GM23248 (cell line): ENCODE measurements around the gene SF3B2. TPM values are rescaled to one million over a fixed set of nuclear protein-coding genes. Genes with fewer than 3 reads are reported as not detected.

Experiments
- DNase-seq: peaks from one replicate; pipeline ENCODE4 v3.0.0-alpha.2; 2015
- H2AFZ ChIP-seq: fragments of 200-600 bp; sonication (generic); 2 replicates; pipeline ENCODE4 v1.6.1; 2016; ENCODE audit warnings: antibody characterized with exemption
- H3F3A ChIP-seq: fragments of 200-600 bp; sonication (generic); 2 replicates; pipeline ENCODE4 v1.6.1; 2016; ENCODE audit warnings: mild to moderate bottlenecking, antibody characterized with exemption, mixed run types; ENCODE audit not compliant: insufficient read depth
- H3K27ac ChIP-seq: fragments of 200-600 bp; sonication (generic); 2 replicates; pipeline ENCODE4 v1.5.1; 2016; ENCODE audit warnings: mild to moderate bottlenecking
- H3K27me3 ChIP-seq: fragments of 200-600 bp; sonication (generic); replicated peaks from 2 replicates; pipeline ENCODE4 v1.6.1; 2016; ENCODE audit warnings: mild to moderate bottlenecking; ENCODE audit not compliant: insufficient read depth
- H3K36me3 ChIP-seq: fragments of 200-600 bp; sonication (generic); 2 replicates; pipeline ENCODE4 v1.6.1; 2016; ENCODE audit warnings: low read depth, mild to moderate bottlenecking
- H3K4me1 ChIP-seq: fragments of 200-600 bp; sonication (generic); 2 replicates; pipeline ENCODE4 v1.6.1; 2016; ENCODE audit warnings: mild to moderate bottlenecking; ENCODE audit not compliant: insufficient read depth
- H3K4me2 ChIP-seq: fragments of 200-600 bp; sonication (generic); one replicate; pipeline ENCODE4 v1.6.1; 2016; ENCODE audit warnings: mild to moderate bottlenecking; ENCODE audit not compliant: unreplicated experiment
- H3K4me3 ChIP-seq: fragments of 200-600 bp; sonication (generic); 2 replicates; pipeline ENCODE4 v1.5.1; 2016; ENCODE audit warnings: mild to moderate bottlenecking
- H3K79me2 ChIP-seq: fragments of 200-600 bp; sonication (generic); 2 replicates; pipeline ENCODE4 v1.6.1; 2016; ENCODE audit warnings: mild to moderate bottlenecking; ENCODE audit not compliant: insufficient read depth
- H3K9ac ChIP-seq: fragments of 200-600 bp; sonication (generic); 2 replicates; pipeline ENCODE4 v1.6.1; 2016; ENCODE audit warnings: mild to moderate bottlenecking
- H3K9me2 ChIP-seq: fragments of 200-600 bp; sonication (generic); 2 replicates; pipeline ENCODE4 v1.6.1; 2016; ENCODE audit warnings: mixed run types, mild to moderate bottlenecking, moderate library complexity; ENCODE audit not compliant: insufficient read depth
- H3K9me3 ChIP-seq: fragments of 200-600 bp; sonication (generic); one replicate; pipeline ENCODE4 v1.6.1; 2017; ENCODE audit warnings: low read depth
- H4K20me1 ChIP-seq: fragments of 200-600 bp; sonication (generic); 2 replicates; pipeline ENCODE4 v1.6.0; 2016; ENCODE audit not compliant: insufficient read depth
- EZH2 ChIP-seq: fragments of 200-600 bp; sonication (generic); IDR thresholded peaks from 2 replicates; pipeline ENCODE4 v1.6.1; 2018; ENCODE audit warnings: antibody characterized with exemption, mild to moderate bottlenecking; ENCODE audit not compliant: insufficient read depth, poor library complexity, severe bottlenecking
- EZH2phosphoT487 ChIP-seq: fragments of 200-600 bp; sonication (generic); IDR thresholded peaks from 2 replicates; pipeline ENCODE4 v1.6.1; 2018; ENCODE audit warnings: antibody characterized with exemption, moderate library complexity, mild to moderate bottlenecking, low read depth; ENCODE audit not compliant: insufficient read depth
- WGBS, 2 experiments: methylation state at CpG; one replicate each; pipeline ENCODE4 v1.1.6; 2015 to 2017; ENCODE audit warnings: low lambda C conversion rate in 2 of 2, low coverage in 1 of 2; ENCODE audit errors: missing lambda C conversion rate in 2 of 2; 5-methylcytosine and 5-hydroxymethylcytosine counted together
- in situ Hi-C: fragments of 300-500 bp; cut with MboI; formaldehyde crosslinking; loops from 2 replicates; pipeline ENCODE4 v1.15.0; 2020
- polyA plus RNA-seq: library from polyadenylated mRNA; unstranded; fragments of >200 nt; fragmentation: Nextera tagmentation; extraction: Ambion mirVana; gene quantifications from 2 replicates; pipeline ENCODE4 v1.2.1, GENCODE V29; 2016
- total RNA-seq: library from RNA; depleted of rRNA; stranded (reverse); fragments of >200 nt; shearing (Covaris generic); gene quantifications from 2 replicates; pipeline ENCODE4 v1.2.3, GENCODE V29; 2014

SF3B2 gene
- total and polyA plus RNA-seq, 2 experiments from 2014 or later = 117 to 152 TPM

- peaks cover 28% of the 10 kb centered on the region for H3K4me1 ChIP-seq
- in situ Hi-C loops = no loop called here
- peak overlapping the region; percentile 29 for H3K4me2 ChIP-seq
- peak overlapping the region; percentile 74 for H3K27ac ChIP-seq
- no peaks in the 10 kb centered on the region for H4K20me1 ChIP-seq
- H3F3A ChIP-seq = no peaks in the 10 kb centered on the region
- no peaks in the 10 kb centered on the region for H3K27me3 ChIP-seq
- no peaks in the 10 kb centered on the region for H3K9me3 ChIP-seq
- H2AFZ ChIP-seq = peak overlapping the region; percentile 31
- WGBS, 2 experiments = 24 to 37% methylated on average over 7 of the region's 7 CpGs
- no peaks in the 10 kb centered on the region for H3K79me2 ChIP-seq
- peak overlapping the region; percentile 37; the same call in 1 of the 2 replicates for H3K9ac ChIP-seq
- H3K4me3 ChIP-seq = no peak overlapping the region
- H3K9me2 ChIP-seq = no peaks in the 10 kb centered on the region
- no peak for TF ChIP-seq EZH2phosphoT487
- no peak for TF ChIP-seq EZH2
- H3K36me3 ChIP-seq = no peaks in the 10 kb centered on the region
- DNase-seq = peak; percentile 61
Measured at GRCh38 chr11:66015454-66015881, 36.7 kb upstream of the SF3B2 start.

- WGBS, 2 experiments = 72 to 74% methylated on average over 16 of the region's 18 CpGs
Measured at GRCh38 chr11:66015936-66016792, 36.0 kb upstream of the SF3B2 start.

GRCh38 chr11:66016793-66017177 lies 35.4 kb upstream of the SF3B2 start:
- in situ Hi-C loops = no loop called here
- 84 to 85% methylated on average over 9 to 10 of the region's 10 CpGs for WGBS, 2 experiments
- DNase-seq = no peak

More at GRCh38 chr11:66015936-66016792, 36.0 kb upstream of the SF3B2 start:
- peaks cover 35% of the 10 kb centered on the region for H3K4me1 ChIP-seq
- no peak overlapping the region for H3K4me3 ChIP-seq
- H3K36me3 ChIP-seq = no peaks in the 10 kb centered on the region
- no peaks in the 10 kb centered on the region for H3K79me2 ChIP-seq
- H3K9me2 ChIP-seq = no peaks in the 10 kb centered on the region
- in situ Hi-C loops = no loop called here
- peak overlapping the region; percentile 29 for H3K4me2 ChIP-seq
- TF ChIP-seq EZH2phosphoT487 (no peak), EZH2 (no peak)
- peak; percentile 39 for DNase-seq
- no peaks in the 10 kb centered on the region for H3K27me3 ChIP-seq
- H3K9me3 ChIP-seq = no peaks in the 10 kb centered on the region
- H4K20me1 ChIP-seq = no peaks in the 10 kb centered on the region
- H2AFZ ChIP-seq = peak overlapping the region; percentile 31
- peak overlapping the region; percentile 74 for H3K27ac ChIP-seq
- peak overlapping the region; percentile 37; the same call in 1 of the 2 replicates for H3K9ac ChIP-seq
- no peaks in the 10 kb centered on the region for H3F3A ChIP-seq

GRCh38 chr11:66017321-66017720 lies 34.8 kb upstream of the SF3B2 start:
- Histone ChIP-seq H3K27me3 (no peaks in the 10 kb centered on the region), H3K4me1 (peaks cover 40% of the 10 kb centered on the region), H3K79me2 (no peaks in the 10 kb centered on the region), H3K4me2 (no peak overlapping the region), H3K36me3 (no peaks in the 10 kb centered on the region), H3K9me3 (no peaks in the 10 kb centered on the region), H3K27ac (no peak overlapping the region), H4K20me1 (no peaks in the 10 kb centered on the region), H3F3A (no peaks in the 10 kb centered on the region), H2AFZ (no peak overlapping the region), H3K9ac (no peak overlapping the region), H3K9me2 (no peaks in the 10 kb centered on the region), H3K4me3 (no peak overlapping the region)
- DNase-seq = no peak
- TF ChIP-seq EZH2phosphoT487 (no peak), EZH2 (no peak)
- in situ Hi-C loops = no loop called here
- 66 to 100% methylated on average over 2 to 4 of the region's 4 CpGs for WGBS, 2 experiments

More at GRCh38 chr11:66016793-66017177, 35.4 kb upstream of the SF3B2 start:
- no peaks in the 10 kb centered on the region for H3K79me2 ChIP-seq
- H3K9me2 ChIP-seq = no peaks in the 10 kb centered on the region
- H3K9me3 ChIP-seq = no peaks in the 10 kb centered on the region
- H3K27ac ChIP-seq = no peak overlapping the region
- no peaks in the 10 kb centered on the region for H4K20me1 ChIP-seq
- no peaks in the 10 kb centered on the region for H3K27me3 ChIP-seq
- H3K4me1 ChIP-seq = peaks cover 36% of the 10 kb centered on the region
- H3K36me3 ChIP-seq = no peaks in the 10 kb centered on the region
- H3K9ac ChIP-seq = no peak overlapping the region
- no peak overlapping the region for H2AFZ ChIP-seq
- no peak overlapping the region for H3K4me2 ChIP-seq
- TF ChIP-seq EZH2 = no peak
- no peak for TF ChIP-seq EZH2phosphoT487
- H3K4me3 ChIP-seq = no peak overlapping the region
- H3F3A ChIP-seq = no peaks in the 10 kb centered on the region
